IMR-90 (cell line): ENCODE results near the gene BPI. TPM values are rescaled to one million over a fixed set of nuclear protein-coding genes. Genes with fewer than 3 reads are reported as not detected.
"Not testable (repeated sequence)": the region's sequence is repeated elsewhere in the genome, so short reads cannot be mapped to it uniquely, and the experiment has no call there.

Experiments
- ATAC-seq: fragments of 200-7000 bp; cut with Tn5 transposase; 2 replicates; pipeline ENCODE4 v1.9.1; 2020; ENCODE audit warnings: low read depth, mild to moderate bottlenecking, moderate library complexity
- BruUV-seq: library from RNA; stranded (reverse); fragments of 400-500 nt; replicated peaks from 2 replicates; lab custom pipeline; 2021; lab: Mats Ljungman, UMichigan
- CTCF ChIA-PET: fragments of 300-600 bp; formaldehyde crosslinking; extraction: SDS; loops from one replicate; lab custom pipeline; 2021; ENCODE audit warnings: antibody characterized with exemption; lab: Yijun Ruan, JAX
- POLR2A ChIA-PET: fragments of 300-600 bp; sonication (Branson Sonifier 250); formaldehyde crosslinking; loops from one replicate; lab custom pipeline; 2022; ENCODE audit warnings: antibody characterized with exemption; ENCODE audit not compliant: unreplicated experiment; lab: Charles Lee
- DNase-seq: peaks from one replicate; pipeline ENCODE4 v3.0.0; 2013
- H2AFZ ChIP-seq: replicated peaks from 2 replicates; pipeline ENCODE3; 2013; ENCODE audit warnings: low read length, mild to moderate bottlenecking; ENCODE audit not compliant: poor library complexity
- H2AK5ac ChIP-seq: 2 replicates; pipeline ENCODE4 v1.6.1; 2013; ENCODE audit warnings: low read depth, low read length, inconsistent platforms
- H2AK9ac ChIP-seq: replicated peaks from 2 replicates; pipeline ENCODE3; 2013; ENCODE audit warnings: mild to moderate bottlenecking, low read depth, low read length, moderate library complexity; ENCODE audit not compliant: poor library complexity
- H2BK120ac ChIP-seq: 2 replicates; pipeline ENCODE4 v1.6.1; 2013; ENCODE audit warnings: low read depth, low read length, inconsistent platforms
- H2BK15ac ChIP-seq: 3 replicates; pipeline ENCODE4 v1.6.1; 2013; ENCODE audit warnings: low read depth, low read length, inconsistent platforms
- H2BK20ac ChIP-seq: 2 replicates; pipeline ENCODE4 v1.6.1; 2013; ENCODE audit warnings: low read depth, mild to moderate bottlenecking, inconsistent platforms, low read length, moderate library complexity
- H2BK5ac ChIP-seq: 2 replicates; pipeline ENCODE4 v1.6.1; 2013; ENCODE audit warnings: mild to moderate bottlenecking, low read depth, low read length, inconsistent platforms; ENCODE audit not compliant: poor library complexity, severe bottlenecking
- H3K14ac ChIP-seq: replicated peaks from 2 replicates; pipeline ENCODE4 v1.6.1; 2013; ENCODE audit warnings: low read depth, low read length, inconsistent platforms
- H3K18ac ChIP-seq: 2 replicates; pipeline ENCODE4 v1.6.1; 2013; ENCODE audit warnings: low read depth, low read length, control low read depth
- H3K23ac ChIP-seq: 2 replicates; pipeline ENCODE4 v1.6.1; 2013; ENCODE audit warnings: low read depth, low read length, inconsistent platforms
- H3K27ac ChIP-seq: 2 replicates; pipeline ENCODE4 v1.5.1; 2013; ENCODE audit warnings: mild to moderate bottlenecking, control low read depth, low read length; ENCODE audit not compliant: insufficient read depth
- H3K27me3 ChIP-seq: 2 replicates; pipeline ENCODE4 v1.6.1; 2013; ENCODE audit warnings: low read length; ENCODE audit not compliant: control insufficient read depth, insufficient read depth
- H3K36me3 ChIP-seq: 2 replicates; pipeline ENCODE4 v1.6.1; 2013; ENCODE audit warnings: low read length, mixed read lengths; ENCODE audit not compliant: control insufficient read depth, insufficient read depth
- H3K4ac ChIP-seq: 2 replicates; pipeline ENCODE4 v1.6.1; 2013; ENCODE audit warnings: low read depth, low read length, inconsistent platforms
- H3K4me1 ChIP-seq: 2 replicates; pipeline ENCODE4 v1.6.1; 2013; ENCODE audit warnings: low read length, mixed read lengths; ENCODE audit not compliant: control insufficient read depth, insufficient read depth
- H3K4me2 ChIP-seq: 2 replicates; pipeline ENCODE4 v1.6.1; 2013; ENCODE audit warnings: low read depth, mild to moderate bottlenecking, control low read depth, low read length, moderate library complexity
- H3K4me3 ChIP-seq: 2 replicates; pipeline ENCODE4 v1.5.1; 2013; ENCODE audit warnings: low read depth, mild to moderate bottlenecking, control low read depth, low read length, moderate library complexity; ENCODE audit not compliant: insufficient read depth
- H3K56ac ChIP-seq: 2 replicates; pipeline ENCODE4 v1.6.1; 2013; ENCODE audit warnings: low read length, inconsistent platforms; ENCODE audit not compliant: insufficient read depth; ENCODE audit errors: extremely low read depth
- H3K79me1 ChIP-seq, 2 experiments: 2 replicates each; pipeline ENCODE4 v1.6.1; 2013; ENCODE audit warnings: low read length in 2 of 2, inconsistent platforms in 1 of 2, low read depth in 1 of 2
- H3K9ac ChIP-seq: 2 replicates; pipeline ENCODE4 v1.6.1; 2013; ENCODE audit warnings: low read depth, low read length, control low read depth
- H3K9me1 ChIP-seq: 2 replicates; pipeline ENCODE4 v1.6.1; 2013; ENCODE audit warnings: low read length, inconsistent platforms; ENCODE audit not compliant: insufficient read depth
- H3K9me3 ChIP-seq: 2 replicates; pipeline ENCODE4 v1.6.1; 2013; ENCODE audit warnings: low read length; ENCODE audit not compliant: control insufficient read depth, insufficient read depth
- H4K20me1 ChIP-seq: 2 replicates; pipeline ENCODE4 v1.6.1; 2013; ENCODE audit warnings: low read length, inconsistent platforms; ENCODE audit not compliant: insufficient read depth
- H4K5ac ChIP-seq: 2 replicates; pipeline ENCODE4 v1.6.1; 2013; ENCODE audit warnings: mild to moderate bottlenecking, low read depth, low read length, control low read depth
- H4K8ac ChIP-seq, 2 experiments: 2 replicates each; pipeline ENCODE4 v1.6.1; 2013; ENCODE audit warnings: low read depth in 2 of 2, low read length in 2 of 2, control low read depth in 1 of 2, inconsistent platforms in 1 of 2
- H4K91ac ChIP-seq: 2 replicates; pipeline ENCODE4 v1.6.1; 2013; ENCODE audit warnings: low read depth, low read length, inconsistent platforms; ENCODE audit not compliant: insufficient read depth
- CHD1 ChIP-seq: IDR thresholded peaks from 2 replicates; pipeline ENCODE4 v1.6.1; 2012; ENCODE audit warnings: low read depth, low read length, improper control_type of control experiment
- MXI1 ChIP-seq: IDR thresholded peaks from 2 replicates; pipeline ENCODE4 v1.6.1; 2012; ENCODE audit warnings: low read depth, mild to moderate bottlenecking, low read length, moderate library complexity, borderline replicate concordance
- POLR2A ChIP-seq: IDR thresholded peaks from 2 replicates; pipeline ENCODE4 v1.6.1; 2012; ENCODE audit warnings: mild to moderate bottlenecking, low read depth, low read length
- RCOR1 ChIP-seq: IDR thresholded peaks from 2 replicates; pipeline ENCODE4 v1.6.1; 2012; ENCODE audit warnings: mild to moderate bottlenecking, low read length, improper control_type of control experiment; ENCODE audit not compliant: insufficient replicate concordance
- WGBS, 2 experiments: methylation state at CpG; one replicate each; pipeline versions ENCODE4 v1.1.5 to v1.1.7; 2013; ENCODE audit warnings: missing lambda C conversion rate in 2 of 2; ENCODE audit not compliant: insufficient read length in 1 of 2; ENCODE audit errors: extremely low coverage in 2 of 2; 5-methylcytosine and 5-hydroxymethylcytosine counted together
- dilution Hi-C: fragments of 300-500 bp; cut with HindIII; formaldehyde crosslinking; loops from one replicate; pipeline ENCODE4 v1.14.3; 2018; ENCODE audit warnings: low sequenced_read_pairs; ENCODE audit not compliant: unreplicated experiment
- in situ Hi-C: fragments of 300-500 bp; cut with MboI; formaldehyde crosslinking; loops from 3 replicates; pipeline ENCODE4 v1.14.3; 2019; ENCODE audit warnings: low sequenced_read_pairs, inconsistent platforms, mixed read lengths
- intact Hi-C: fragments of 100-400 bp; cut with micrococcal nuclease; formaldehyde crosslinking; loops from 2 replicates; pipeline ENCODE4 v1.10.0; 2022
- polyA plus RNA-seq, 3 experiments: library from polyadenylated mRNA; depleted of rRNA; stranded (reverse); fragments of >200 nt; gene quantifications; 2 replicates each; pipeline ENCODE4 v1.2.3, GENCODE V29; 2012; ENCODE audit warnings: low replicate concordance in 1 of 3
- total RNA-seq: library from RNA; depleted of rRNA; stranded (reverse); fragments of >200 nt; gene quantifications from 2 replicates; pipeline ENCODE4 v1.2.3, GENCODE V29; 2012
- TF ChIP-seq, protein P1 (sequence below): fragments of 150-350 bp; IDR thresholded peaks from 2 replicates; pipeline ENCODE4 v1.6.1; 2017; ENCODE audit warnings: mild to moderate bottlenecking, antibody characterized with exemption, low read length, low read depth

BPI gene
- total and polyA plus RNA-seq, 2 of the 4 experiments (the other 2 are of a cell fraction): 0.05 TPM; not detected in 1

DNA sequence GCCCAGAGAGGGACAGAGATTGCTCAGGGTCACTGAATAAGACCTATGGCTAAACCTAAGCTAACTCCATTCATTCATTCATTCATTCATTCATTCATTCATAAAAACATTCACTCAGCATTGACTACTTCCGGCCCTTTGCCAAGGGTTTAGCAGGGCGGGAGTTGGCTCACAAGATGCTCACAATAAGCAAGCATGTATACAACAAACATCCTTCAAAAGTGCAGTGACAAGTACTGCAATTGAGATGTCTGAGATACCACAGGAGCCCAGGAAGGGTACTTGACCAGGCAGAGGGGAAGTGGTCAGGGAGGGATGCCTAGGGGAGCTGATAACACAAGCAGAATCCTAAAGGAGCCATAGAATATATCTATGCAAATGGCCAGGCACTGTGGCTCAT is 25.2 kb upstream of the BPI start:
- no CpG with 5 or more reads among the region's 2 CpGs for WGBS, 2 experiments

GRCh38 chr20:38281176-38281915 is 22.6 kb upstream of the BPI start:
- not testable (repeated sequence) for H3K36me3 ChIP-seq
- H2AK5ac ChIP-seq: peak overlapping the region; percentile 24; the same call in 1 of the 2 replicates

More for the DNA sequence above, 25.2 kb upstream of the BPI start:
- peak overlapping the region; percentile 79 to 80; a peak in 3 of 4 replicates for H4K8ac ChIP-seq
- peak overlapping the region; percentile 98 for H3K4ac ChIP-seq
- H2BK15ac ChIP-seq: peak overlapping the region; percentile 88; the same call in 2 of the 3 replicates
- no TSS peak for BruUV-seq
- no peaks in the 10 kb centered on the region; the same call in 1 of the 2 replicates for H4K20me1 ChIP-seq
- no peak overlapping the region for H2BK5ac ChIP-seq
- POLR2A ChIA-PET: no interaction called here
- no peak overlapping the region for H3K27ac ChIP-seq
- in situ Hi-C loops (no loop called here), dilution Hi-C loops (no loop called here), intact Hi-C loops (no loop called here)
- H3K23ac ChIP-seq: peak overlapping the region; percentile 62; the same call in 1 of the 2 replicates
- DNase-seq (no peak), ATAC-seq (no peak)
- H2AK9ac ChIP-seq: no peak overlapping the region
- H2BK20ac ChIP-seq: peak overlapping the region; percentile 99
- CTCF ChIA-PET: interaction anchor here (1.0 kb wide), 1 partner anchor 12 kb away, joined by 3 read pairs; no protein-coding TSS in a partner anchor
- TF ChIP-seq CHD1: no peak
- TF ChIP-seq, protein P1, sequence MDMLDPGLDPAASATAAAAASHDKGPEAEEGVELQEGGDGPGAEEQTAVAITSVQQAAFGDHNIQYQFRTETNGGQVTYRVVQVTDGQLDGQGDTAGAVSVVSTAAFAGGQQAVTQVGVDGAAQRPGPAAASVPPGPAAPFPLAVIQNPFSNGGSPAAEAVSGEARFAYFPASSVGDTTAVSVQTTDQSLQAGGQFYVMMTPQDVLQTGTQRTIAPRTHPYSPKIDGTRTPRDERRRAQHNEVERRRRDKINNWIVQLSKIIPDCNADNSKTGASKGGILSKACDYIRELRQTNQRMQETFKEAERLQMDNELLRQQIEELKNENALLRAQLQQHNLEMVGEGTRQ: no peak
- no peak for TF ChIP-seq POLR2A
- TF ChIP-seq RCOR1: no peak
- TF ChIP-seq MXI1: no peak
- H3K79me1 ChIP-seq: no peaks in the 10 kb centered on the region
- H3K56ac ChIP-seq: no peak overlapping the region
- H3K4me1 ChIP-seq: peaks cover 37% of the 10 kb centered on the region
- H4K5ac ChIP-seq: peak overlapping the region; percentile 70
- peak overlapping the region; percentile 96 for H2BK120ac ChIP-seq
- H3K18ac ChIP-seq: peak overlapping the region; percentile 87
- H2AFZ ChIP-seq: no peak overlapping the region
- peak overlapping the region; percentile 94; the same call in 1 of the 2 replicates for H3K14ac ChIP-seq
- no peak overlapping the region for H3K9ac ChIP-seq
- H3K4me3 ChIP-seq: no peak overlapping the region
- H4K91ac ChIP-seq: peak overlapping the region; percentile 86
- no peaks in the 10 kb centered on the region for H3K36me3 ChIP-seq
- H3K9me1 ChIP-seq: peaks cover 18% of the 10 kb centered on the region
- H3K27me3 ChIP-seq: no peaks in the 10 kb centered on the region
- peak overlapping the region; percentile 96 for H2AK5ac ChIP-seq
- H3K9me3 ChIP-seq: no peaks in the 10 kb centered on the region
- H3K4me2 ChIP-seq: no peak overlapping the region

More at GRCh38 chr20:38281176-38281915, 22.6 kb upstream of the BPI start:
- H2BK15ac ChIP-seq, H4K20me1 ChIP-seq, H2BK5ac ChIP-seq, H2AFZ ChIP-seq, H3K23ac ChIP-seq, intact Hi-C loops, H3K9ac ChIP-seq, H3K27me3 ChIP-seq, H4K5ac ChIP-seq, dilution Hi-C loops, in situ Hi-C loops, POLR2A ChIA-PET, H3K14ac ChIP-seq, H3K56ac ChIP-seq, H4K8ac ChIP-seq, H3K4me2 ChIP-seq, H3K27ac ChIP-seq, BruUV-seq, H3K9me3 ChIP-seq, H3K79me1 ChIP-seq, H3K4me3 ChIP-seq, DNase-seq, H3K18ac ChIP-seq, ATAC-seq, H2AK9ac ChIP-seq: not testable (repeated sequence)
- Histone ChIP-seq H2BK120ac (peak overlapping the region; percentile 13; the same call in 1 of the 2 replicates), H3K4me1 (peaks cover 30% of the 10 kb centered on the region), H4K91ac (0 out of 2 replicates have a peak overlapping the region, but pooled peaks have one; percentile 9), H3K9me1 (peaks cover 14% of the 10 kb centered on the region), H2BK20ac (peak overlapping the region; percentile 26; the same call in 1 of the 2 replicates), H3K4ac (peak overlapping the region; percentile 36; the same call in 1 of the 2 replicates)
- CTCF ChIA-PET: interaction anchor here (1.0 kb wide), 1 partner anchor 10 kb away, joined by 5 read pairs; no protein-coding TSS in a partner anchor
- 80% methylated on average over 3 of the region's 6 CpGs; no CpG with 5 or more reads in 1 of the 2 experiments for WGBS, 2 experiments
